ENCODE data around the gene RCAN2.

DNA sequence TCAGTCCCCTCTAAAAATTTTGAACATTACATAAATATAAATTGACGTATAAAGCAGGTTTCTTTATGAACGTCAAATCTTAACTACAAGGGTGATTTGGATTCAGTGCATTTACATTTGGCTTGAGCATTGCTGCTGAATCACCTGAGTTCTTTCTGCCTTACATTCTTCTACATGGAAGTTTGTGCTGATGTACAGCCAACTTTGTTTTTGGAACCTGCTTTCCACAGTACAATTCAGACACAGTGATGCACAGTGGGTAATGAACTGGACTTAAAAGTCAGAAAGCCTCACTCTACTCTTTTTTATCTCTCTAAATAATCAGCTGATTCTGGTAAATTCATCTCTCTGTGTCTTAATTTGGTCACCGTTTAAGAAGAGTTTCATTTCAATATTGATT is 47.6 kb downstream of the RCAN2 start:
- TF ChIP-seq, protein P1, sequence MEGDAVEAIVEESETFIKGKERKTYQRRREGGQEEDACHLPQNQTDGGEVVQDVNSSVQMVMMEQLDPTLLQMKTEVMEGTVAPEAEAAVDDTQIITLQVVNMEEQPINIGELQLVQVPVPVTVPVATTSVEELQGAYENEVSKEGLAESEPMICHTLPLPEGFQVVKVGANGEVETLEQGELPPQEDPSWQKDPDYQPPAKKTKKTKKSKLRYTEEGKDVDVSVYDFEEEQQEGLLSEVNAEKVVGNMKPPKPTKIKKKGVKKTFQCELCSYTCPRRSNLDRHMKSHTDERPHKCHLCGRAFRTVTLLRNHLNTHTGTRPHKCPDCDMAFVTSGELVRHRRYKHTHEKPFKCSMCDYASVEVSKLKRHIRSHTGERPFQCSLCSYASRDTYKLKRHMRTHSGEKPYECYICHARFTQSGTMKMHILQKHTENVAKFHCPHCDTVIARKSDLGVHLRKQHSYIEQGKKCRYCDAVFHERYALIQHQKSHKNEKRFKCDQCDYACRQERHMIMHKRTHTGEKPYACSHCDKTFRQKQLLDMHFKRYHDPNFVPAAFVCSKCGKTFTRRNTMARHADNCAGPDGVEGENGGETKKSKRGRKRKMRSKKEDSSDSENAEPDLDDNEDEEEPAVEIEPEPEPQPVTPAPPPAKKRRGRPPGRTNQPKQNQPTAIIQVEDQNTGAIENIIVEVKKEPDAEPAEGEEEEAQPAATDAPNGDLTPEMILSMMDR (IDR thresholded peaks at IDR 0.05; ENCODE audit: poor library complexity, severe bottlenecking) = no peak
- TF ChIP-seq EZH2 (IDR thresholded peaks at IDR 0.05; ENCODE audit: borderline replicate concordance, insufficient read depth, low read length, poor library complexity, severe bottlenecking) (no peak), EP300 (conservative IDR thresholded peaks at IDR 0.05; ENCODE audit: poor library complexity, severe bottlenecking) (no peak), SMC3 (conservative IDR thresholded peaks at IDR 0.05; ENCODE audit: poor library complexity) (no peak), MXI1 (conservative IDR thresholded peaks at IDR 0.05; ENCODE audit: poor library complexity, severe bottlenecking) (no peak), TAF1 (IDR thresholded peaks at IDR 0.05; ENCODE audit: low read depth) (no peak), POLR2AphosphoS5 (IDR thresholded peaks at IDR 0.05) (no peak), RAD21 (conservative IDR thresholded peaks at IDR 0.05) (no peak)
- TF ChIP-seq, protein P2, sequence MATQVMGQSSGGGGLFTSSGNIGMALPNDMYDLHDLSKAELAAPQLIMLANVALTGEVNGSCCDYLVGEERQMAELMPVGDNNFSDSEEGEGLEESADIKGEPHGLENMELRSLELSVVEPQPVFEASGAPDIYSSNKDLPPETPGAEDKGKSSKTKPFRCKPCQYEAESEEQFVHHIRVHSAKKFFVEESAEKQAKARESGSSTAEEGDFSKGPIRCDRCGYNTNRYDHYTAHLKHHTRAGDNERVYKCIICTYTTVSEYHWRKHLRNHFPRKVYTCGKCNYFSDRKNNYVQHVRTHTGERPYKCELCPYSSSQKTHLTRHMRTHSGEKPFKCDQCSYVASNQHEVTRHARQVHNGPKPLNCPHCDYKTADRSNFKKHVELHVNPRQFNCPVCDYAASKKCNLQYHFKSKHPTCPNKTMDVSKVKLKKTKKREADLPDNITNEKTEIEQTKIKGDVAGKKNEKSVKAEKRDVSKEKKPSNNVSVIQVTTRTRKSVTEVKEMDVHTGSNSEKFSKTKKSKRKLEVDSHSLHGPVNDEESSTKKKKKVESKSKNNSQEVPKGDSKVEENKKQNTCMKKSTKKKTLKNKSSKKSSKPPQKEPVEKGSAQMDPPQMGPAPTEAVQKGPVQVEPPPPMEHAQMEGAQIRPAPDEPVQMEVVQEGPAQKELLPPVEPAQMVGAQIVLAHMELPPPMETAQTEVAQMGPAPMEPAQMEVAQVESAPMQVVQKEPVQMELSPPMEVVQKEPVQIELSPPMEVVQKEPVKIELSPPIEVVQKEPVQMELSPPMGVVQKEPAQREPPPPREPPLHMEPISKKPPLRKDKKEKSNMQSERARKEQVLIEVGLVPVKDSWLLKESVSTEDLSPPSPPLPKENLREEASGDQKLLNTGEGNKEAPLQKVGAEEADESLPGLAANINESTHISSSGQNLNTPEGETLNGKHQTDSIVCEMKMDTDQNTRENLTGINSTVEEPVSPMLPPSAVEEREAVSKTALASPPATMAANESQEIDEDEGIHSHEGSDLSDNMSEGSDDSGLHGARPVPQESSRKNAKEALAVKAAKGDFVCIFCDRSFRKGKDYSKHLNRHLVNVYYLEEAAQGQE (IDR thresholded peaks at IDR 0.05; ENCODE audit: borderline replicate concordance) = no peak
